Measurements from ENCODE around the gene CD47.
A peak's percentile ranks its signal among the peaks of the same experiment; 100 is the strongest.

The CD47 gene

DNA sequence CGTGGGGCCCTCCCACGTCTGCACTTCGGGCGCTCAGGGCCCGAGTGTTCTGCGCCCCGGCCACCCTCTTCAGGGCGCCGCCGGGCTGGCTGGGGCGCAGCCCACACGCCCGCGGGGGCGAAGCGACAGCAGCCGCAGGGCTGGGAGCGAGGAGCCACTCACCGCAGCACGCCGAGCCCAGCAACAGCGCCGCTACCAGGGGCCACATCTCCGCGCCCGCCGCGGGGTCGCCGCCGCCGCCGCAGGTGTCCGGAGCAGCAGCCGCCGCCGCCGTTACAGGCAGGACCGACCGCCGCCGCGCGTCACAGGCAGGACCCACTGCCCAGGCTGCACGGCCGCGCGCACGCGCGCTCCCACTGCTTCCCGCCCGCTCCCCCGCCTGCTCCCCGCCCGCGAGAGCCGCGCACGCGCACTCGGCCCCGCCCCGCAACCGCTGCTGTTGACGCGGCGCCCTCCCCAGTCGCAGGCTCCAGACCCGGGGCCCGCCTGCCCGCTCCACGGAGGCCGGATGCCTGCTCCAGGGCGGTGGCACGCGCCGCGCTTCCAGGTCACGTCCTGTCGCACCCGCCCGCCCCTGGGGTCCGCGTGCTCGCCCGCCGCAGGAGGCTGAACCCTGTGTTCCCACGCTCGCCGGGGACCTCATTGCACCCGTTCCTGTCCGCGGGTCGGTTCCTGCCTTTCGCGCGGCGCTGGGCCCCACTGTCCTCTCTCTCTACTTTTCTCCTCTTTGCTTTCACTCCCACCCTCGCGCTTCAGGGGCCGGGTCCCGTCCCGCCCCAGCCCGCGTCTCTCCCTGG is at the start of gene CD47:
CD47 (minus strand) TSS at position 331 of the 797 bp plus-strand sequence; CDS start at position 208, 123 bp downstream.
- DNase-seq (ENCODE audit: low spot score), result peak; percentile 93

DNA sequence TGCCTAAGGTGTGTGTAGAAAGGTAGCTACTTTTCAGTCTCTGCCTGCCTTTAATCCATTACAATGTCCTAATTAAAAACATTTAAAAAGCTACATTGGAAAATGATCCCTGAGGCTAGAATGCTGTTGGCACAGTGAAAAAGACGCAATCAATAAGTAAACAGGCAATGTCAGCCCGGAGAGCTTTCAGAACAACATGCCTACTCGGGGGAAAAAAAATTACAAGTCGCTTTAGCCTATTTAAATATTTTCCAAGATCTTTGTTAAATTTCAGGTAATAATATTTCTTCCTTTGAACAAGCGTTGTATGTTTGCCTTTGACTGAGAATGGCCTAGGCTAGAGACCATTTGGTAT is 46.6 kb upstream of the CD47 start:
- DNase-seq (ENCODE audit: low spot score), result no peak

DNA sequence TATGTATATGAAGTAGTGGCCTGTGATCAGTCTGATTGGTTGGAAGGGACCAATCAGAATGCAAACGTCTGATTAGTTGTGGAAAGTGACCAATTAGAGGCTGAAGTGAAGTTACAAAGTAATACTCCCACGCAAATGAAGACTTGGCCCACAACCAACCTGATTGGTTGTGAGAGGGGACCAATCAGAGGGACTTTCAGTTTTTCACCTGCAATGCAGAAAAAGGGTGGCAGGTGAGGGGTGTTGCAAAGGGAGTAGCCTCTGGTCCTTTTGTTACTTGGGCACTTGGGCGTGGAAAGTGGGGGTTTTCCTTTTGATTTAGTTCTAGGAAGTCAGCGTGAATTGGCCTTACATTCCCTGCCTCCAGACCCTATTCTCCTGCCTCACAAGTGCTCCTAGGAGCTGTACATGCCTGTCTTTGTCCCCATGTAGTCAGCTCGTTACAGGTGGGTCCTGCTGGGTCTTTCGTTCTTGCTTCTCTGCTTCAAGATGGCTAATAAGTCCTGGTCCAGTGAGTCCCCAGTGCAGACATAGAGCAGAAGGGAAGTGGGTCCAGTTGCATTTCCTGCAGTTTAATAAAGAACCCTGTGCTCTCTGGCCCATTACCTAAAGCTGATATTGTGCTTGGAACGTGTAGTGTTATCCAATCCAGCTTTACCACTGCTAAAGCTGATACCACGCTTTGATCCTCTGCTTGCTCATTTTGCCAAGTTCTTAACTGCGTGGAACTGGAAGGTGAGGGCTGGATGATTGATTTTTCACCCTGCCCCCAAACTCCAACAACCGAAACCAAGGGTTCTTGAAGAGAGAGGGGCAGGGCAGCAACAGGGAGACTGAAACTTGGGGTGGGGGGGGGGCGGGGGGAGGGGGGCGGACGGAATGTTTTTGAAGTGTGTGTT is 46.0 kb upstream of the CD47 start:
- no peak for DNase-seq (ENCODE audit: low spot score)

DNA sequence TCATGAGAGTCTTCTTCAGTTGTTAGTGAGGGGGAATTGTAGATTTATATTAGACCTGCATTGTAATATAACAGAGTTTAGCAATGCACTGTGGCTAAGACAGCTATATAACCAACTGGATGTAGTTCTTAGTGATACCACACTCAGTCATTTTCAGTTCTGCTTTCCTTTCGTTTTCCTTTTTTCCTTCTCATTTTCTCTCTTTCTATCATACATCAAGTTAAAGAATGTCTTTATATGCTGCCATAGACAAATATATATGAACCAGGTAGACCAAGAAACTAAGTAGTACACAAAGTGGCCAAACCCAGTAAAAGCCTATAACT is 43.7 kb upstream of the CD47 start:
- DNase-seq (ENCODE audit: low spot score), result no peak

DNA sequence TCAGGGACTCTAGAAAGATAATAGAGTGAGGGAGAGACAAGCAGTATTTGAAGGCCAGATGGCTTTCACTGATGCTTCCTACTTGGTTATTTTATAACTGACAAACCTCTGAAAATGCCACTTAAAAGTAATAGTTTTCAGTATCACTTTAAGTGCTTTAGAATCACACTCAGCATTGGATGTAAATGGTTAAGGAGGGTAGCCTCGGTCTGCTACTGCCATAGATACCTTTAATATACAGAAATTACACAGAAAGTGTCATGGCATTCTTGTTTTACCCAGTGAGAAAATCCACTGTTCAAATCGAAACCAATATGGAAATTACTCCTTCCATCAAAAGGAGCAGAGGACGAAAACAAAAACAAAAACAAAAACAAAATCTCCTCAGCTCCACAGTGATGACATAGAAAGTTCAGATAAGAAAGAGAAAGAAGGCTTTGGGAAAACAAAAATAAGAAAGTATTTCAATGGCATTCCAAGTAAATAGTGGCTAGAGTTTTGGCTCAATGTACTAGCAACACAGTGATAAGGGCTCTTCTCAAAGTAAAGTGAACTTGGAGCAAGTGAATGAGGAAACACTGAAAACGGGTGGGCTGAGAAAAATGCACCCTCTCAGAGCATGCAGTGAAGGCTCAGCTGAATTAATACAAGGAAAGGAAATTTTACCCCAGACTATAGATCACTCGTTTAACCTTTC is 43.2 kb upstream of the CD47 start:
- DNase-seq (ENCODE audit: low spot score), result no peak

DNA sequence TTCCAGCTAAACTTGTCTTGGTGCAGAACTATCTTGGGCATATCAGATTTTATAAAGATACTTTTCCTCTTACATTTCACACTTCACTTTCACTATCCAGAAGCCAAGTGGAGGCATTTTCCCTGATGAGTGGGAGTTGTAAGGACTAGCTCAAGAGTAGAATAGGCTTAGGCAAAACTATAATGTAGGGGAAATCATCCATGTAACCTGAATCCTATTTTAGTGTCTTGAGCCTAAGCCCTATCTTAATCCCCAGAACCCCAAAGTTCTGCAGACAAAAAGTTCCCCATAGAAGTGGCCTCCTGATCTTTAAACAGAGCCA is 42.2 kb upstream of the CD47 start:
- no peak for DNase-seq (ENCODE audit: low spot score)

DNA sequence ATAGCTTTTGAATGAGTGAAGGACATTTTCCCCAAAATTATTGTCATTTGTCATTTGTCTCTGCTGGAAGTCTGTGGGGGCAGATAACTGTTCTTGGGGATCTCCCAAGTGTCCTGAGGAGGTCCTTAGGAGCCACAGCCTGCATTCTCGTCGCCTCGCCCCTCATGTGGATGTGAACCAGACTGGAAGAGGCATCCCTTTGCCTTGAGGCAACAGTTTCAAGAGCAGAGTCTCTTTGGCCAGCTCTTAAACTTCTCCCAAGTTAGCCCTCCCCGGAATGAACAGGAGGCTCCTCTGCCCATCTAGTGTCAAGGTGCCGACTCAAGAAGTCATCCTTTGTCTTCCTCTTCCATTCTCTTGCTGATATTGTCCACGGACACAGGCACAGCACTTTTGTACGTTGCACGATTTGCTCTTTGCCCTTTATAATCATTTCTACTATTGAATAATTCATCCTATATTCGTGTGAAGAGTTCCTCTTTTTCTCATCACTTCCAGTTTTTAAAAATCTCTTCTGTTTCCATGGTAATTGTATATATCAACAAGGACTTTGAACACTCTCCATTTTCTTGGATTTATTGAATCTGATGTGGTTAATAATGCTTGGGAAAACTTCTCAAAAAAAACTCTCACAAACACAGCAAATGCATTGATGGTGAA is 40.8 kb upstream of the CD47 start:
- DNase-seq (ENCODE audit: low spot score), result no peak

DNA sequence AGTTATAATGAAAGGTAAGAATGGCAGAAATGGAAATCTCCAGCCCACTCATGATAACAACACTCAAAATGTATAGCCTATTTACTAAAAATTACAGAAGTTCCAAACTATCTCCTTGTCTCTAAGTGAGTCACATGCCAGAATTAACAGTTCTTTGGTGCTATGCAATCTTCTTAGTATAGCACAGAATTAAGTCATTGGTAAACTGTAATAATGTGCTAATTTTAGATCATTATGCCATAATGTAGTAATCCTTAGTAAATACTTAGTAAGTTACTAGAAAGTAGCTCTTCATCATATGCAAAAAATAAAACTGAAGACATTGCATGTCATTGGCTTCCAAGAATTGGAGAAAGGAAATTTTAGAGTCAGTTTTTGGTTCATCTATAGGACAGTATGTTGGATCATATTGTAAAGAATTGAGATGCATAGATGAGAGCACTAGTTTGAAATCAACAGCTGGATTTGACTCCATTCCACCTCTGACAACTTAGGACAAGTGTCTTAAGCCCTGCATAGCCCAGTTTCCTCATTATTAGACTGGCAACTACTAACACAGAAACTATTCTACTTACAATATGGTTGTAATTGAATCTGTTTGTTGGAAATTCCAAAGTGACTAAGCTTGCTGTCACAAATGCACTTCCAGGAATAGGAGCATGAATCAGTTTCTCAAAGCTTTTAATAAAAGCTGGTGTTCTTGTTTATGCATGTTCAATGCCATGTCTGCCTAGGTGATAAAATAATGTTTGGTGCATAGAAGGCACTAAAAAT is 40.1 kb upstream of the CD47 start:
- DNase-seq (ENCODE audit: low spot score), result no peak

DNA sequence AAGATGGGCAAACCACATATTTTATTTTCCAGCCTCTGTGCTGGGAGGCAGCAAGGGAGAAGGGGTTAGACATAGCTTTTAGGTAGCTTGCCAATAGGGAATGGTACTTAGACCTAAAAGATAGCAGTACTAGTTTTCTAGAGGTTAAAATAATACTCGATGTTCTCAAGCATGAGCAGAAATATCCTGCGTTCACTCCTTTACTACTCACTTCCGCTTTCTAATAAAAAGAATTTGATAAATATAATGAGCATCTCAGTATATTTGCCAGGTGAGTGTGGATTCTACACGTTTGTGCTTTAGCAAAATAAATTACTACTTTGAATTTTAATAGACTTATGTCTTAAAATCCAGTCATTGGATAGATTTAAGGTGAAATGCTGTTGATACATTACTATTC is 39.4 kb upstream of the CD47 start:
- no peak for DNase-seq (ENCODE audit: low spot score)

DNA sequence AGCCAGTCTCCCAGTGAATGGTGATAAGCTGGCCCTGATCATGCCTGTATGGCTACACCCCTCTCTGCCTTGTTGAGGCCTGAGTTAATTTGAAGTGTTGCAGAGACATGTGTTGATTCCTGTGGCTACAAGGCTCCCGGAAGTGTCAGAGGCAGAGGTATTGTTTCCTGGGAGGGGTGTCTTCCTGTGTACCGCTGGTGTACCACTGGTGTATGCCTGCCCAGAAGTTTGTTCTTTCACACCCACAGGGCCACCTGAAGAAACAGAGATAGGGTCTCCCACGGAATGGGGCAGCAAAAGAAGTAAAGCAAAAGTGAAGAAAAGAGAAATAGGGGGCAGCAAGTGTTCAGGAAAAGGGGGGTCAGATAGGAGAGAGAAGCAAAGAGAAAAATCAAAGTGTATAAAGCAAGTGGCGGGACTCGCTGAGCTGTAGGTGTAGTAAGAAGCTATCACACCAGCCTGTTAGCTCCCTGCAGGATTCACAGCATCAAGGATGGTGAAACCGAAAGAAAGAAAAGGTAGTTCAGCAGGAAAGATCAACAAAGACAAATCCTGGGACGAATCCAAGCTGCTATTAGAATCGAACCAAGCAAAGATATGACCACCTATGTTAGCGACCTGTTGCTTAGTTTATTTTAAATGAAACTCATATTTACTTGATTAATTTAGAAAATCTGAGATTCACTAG is 36.6 kb upstream of the CD47 start:
- DNase-seq (ENCODE audit: low spot score), result peak; percentile 40

DNA sequence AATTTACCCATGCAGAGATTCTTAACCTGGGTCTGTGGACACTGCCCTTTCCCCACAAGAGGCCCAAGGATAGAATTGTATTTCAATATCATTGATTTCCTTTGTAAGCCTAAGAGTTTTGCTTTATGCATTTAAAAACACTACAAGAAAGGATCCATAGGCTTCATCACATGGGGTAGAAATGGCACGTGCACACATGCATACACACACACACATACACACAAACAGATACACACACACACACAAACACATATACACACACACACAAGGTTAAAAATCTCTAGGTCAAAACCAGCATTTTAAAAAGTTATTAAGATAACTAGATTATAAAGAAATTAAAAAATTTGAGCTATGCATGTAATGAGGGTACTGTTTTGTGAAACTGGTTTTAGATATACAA is 35.5 kb upstream of the CD47 start:
- DNase-seq (ENCODE audit: low spot score), result no peak

DNA sequence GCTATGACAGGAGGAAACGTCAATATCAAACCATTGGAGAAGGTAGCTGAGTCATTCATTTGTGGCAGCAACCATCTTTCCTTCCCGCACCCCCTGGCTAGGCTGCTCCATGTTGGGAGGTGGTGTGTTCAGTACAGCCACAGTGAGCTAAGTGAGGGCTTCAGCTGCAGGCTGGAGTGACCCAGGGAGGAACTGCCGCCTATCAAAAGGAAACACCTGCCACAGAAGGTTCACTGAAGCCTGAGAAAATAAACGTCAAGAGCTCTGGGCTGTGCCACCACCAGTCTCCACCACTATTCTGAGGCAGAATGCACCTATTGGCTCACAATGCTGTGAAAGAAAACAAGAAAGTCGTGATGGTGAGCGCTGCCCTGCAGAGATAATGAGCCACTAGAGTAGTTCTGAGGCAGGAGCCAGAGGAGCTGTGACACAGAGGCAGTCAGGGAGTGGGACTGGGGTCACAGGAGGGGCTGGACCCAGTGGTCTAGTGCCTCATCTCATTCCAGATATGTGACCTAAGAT is 34.8 kb upstream of the CD47 start:
- peak; percentile 85 for DNase-seq (ENCODE audit: low spot score)

DNA sequence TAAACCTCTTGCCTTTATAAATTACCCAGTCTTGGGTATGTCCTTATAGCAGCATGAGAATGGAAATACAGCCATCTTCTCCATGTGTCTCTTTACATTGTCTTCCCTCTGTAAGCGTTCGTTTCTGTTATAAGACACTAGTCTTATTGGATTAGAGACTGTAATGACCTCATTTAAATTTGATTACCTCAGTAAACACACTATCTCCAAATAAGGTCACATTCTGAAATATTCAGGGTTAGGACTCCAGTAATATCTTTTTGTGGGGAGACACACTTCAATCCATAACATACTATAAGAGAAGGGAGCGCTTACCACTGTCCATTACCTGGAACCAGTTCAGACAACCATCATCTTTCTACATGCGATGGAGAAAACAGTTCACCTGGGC is 34.3 kb upstream of the CD47 start:
- no peak for DNase-seq (ENCODE audit: low spot score)

DNA sequence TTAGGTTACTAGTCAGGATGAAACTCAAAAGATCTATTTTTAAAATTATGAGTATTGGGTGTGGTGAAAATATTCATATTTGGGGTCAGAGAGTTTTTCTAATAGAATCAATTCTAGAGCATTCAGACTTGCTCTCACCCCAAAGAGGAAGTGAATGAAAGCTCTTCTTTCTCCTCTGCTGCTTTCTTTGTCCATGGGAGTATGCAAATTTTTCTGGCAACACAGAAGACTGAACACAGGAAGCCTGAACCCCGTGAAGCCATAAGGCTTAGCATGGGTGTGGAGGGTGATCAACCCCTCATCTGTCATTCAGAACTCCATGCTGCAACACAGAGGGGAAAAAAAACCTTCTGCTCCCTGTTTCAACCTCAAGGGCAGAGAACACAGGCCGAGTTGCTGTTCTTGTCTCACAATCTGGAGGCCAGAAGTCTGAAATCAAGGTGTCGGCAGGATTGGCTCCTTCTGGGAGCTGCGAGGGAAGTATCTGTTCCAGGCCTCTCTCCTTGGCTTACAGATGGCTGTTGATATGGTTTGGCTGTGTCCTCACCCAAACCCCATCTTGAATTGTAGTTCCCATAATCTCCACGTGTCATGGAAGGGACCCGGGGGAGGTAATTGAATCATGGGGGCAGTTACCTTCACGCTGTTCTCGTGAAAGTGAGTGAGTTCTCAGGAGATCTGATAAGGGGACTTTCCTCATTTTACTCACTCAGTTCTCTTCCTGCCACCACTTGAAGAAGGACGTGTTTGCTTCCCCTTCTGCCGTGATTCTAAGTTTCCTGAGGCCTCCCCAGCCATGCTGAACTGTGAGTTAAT is 33.7 kb upstream of the CD47 start:
- DNase-seq (ENCODE audit: low spot score), result peak; percentile 67

DNA sequence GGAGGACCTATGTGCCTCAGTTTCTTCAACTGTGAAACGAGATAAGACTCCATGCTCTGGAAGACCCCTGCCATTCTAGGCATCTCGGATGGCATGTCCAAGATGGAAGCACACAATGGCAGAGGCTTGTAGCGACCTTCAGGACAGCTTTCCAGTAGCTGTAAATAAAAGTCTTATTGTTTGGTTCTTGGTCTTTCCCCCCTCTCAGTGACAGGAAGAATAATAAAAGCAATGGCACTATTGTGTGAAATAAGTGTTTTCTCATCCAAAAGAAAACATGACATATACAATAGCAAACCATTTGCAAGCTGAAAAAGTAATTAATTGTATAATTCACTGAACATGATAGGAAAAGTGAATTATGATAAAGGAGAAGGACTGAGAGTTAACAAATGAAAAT is 32.5 kb upstream of the CD47 start:
- no peak for DNase-seq (ENCODE audit: low spot score)

DNA sequence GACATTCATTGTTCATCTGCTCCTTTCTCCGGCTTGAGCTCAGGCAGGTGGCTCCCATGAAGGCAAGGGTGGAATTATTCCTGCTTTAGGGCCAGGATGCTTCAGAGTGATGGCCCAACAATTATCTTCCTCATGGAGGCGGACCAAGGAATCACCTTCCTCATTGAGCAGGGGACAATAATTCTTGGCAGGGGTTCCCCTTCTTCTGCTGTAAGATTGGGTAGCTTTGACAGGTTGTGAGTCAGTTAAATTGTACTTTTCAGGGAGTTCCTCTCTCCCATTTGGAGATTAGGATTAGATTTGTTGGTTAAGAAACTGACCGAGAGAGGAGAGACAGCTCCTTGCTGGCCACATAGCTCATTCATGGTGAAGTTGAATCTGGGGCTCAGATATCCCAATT is 31.4 kb upstream of the CD47 start:
- DNase-seq (ENCODE audit: low spot score), result no peak

DNA sequence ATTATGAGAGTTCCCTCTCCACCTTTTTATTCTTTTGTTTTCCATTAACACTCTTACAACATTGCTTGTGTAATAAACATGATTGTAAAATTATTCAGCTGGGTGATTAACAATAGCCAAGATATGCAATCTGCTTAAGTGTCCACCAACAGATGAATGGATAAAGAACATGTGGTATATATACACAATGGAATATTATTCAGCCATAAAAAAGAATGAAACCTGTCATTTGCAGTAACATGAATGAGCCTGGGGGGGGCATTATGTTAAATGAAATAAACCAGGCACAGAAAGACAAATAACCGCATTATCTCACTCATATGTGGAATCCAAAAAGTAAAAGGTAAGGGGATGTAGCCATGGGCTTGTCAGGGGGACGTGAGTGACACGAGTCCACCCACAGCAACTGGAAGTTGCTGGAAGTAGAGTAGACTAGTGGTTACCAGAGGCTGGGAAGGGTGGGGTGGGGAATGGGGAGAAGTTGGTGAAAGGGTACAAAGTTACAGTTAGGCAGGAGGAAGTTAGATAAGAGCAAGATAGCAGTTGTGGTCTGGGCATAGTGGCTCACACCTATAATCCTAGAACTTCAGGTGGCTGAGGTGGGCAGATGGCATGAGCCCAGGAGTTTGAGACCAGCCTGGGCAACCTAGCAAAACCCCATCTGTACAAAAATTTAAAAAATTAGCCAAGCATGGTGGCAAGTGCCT is 28.7 kb upstream of the CD47 start:
- DNase-seq (ENCODE audit: low spot score), result no peak

DNA sequence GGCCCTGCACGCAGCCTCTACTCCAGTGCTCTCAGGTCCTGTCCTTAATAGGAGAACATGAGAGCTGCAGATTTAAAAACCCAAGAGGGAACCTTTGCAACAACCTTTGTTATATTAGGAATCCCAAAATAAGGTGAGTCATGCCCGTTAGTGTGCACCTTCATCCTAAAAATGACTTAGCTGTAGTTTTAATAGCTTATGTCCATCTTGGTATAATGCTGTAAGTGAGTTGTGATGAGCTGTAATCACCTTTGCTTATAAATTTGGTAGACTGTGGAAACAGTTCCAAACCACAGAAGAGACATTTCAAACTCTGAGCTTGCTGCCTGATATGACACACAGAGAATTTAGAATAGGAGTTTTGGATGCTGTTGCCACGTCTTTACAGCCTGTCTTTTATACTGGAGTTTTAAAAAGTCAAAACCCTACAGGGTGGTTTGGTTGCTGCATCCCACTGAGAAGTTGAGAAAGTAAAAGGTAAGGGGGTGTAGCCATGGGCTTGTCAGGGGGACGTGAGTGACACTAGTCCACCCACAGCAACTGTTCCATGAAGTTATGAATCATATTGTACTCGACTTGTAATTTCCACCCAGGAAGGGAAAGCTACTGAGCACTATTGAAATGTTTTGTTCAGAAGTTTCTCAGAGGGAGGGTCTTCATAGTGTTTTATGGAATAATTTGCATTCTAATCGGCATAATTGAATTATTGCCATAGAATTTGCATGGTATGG is 27.4 kb upstream of the CD47 start:
- DNase-seq (ENCODE audit: low spot score), result no peak

Measured in hematopoietic multipotent progenitor cell treated with erythropoietin and hydrocortisone succinate and interleukin-3 and kit ligand, for 15 days (in vitro differentiated cells).